Esophagus (tissue), 2 donors: ENCODE results near the gene PDE1A. TPM values are rescaled to one million over a fixed set of nuclear protein-coding genes. Genes with fewer than 3 reads are reported as not detected.

Experiments
- H3K27ac ChIP-seq, 2 donors: one replicate each; pipeline ENCODE4 v1.5.1; 2013; ENCODE audit warnings: low read depth in 2 of 2, mild to moderate bottlenecking in 2 of 2, inconsistent platforms in 1 of 2, low read length in 1 of 2, moderate library complexity in 1 of 2
- H3K27me3 ChIP-seq, 2 donors: one replicate each; pipeline ENCODE4 v1.6.1; 2013; ENCODE audit warnings: low read length in 2 of 2, control low read depth in 1 of 2, mild to moderate bottlenecking in 1 of 2; ENCODE audit not compliant: insufficient read depth in 2 of 2, control insufficient read depth in 1 of 2
- H3K36me3 ChIP-seq, 2 donors: one replicate each; pipeline ENCODE4 v1.6.1; 2013; ENCODE audit warnings: low read length in 1 of 2; ENCODE audit not compliant: control insufficient read depth in 2 of 2, insufficient read depth in 2 of 2
- H3K4me1 ChIP-seq, 2 donors: one replicate each; pipeline ENCODE4 v1.6.1; 2013; ENCODE audit warnings: low read length in 1 of 2; ENCODE audit not compliant: control insufficient read depth in 2 of 2, insufficient read depth in 2 of 2
- H3K4me3 ChIP-seq, 2 donors: one replicate each; pipeline ENCODE4 v1.5.1; 2013; ENCODE audit warnings: low read length in 2 of 2, mild to moderate bottlenecking in 2 of 2, low read depth in 1 of 2, moderate library complexity in 1 of 2
- H3K9me3 ChIP-seq, 2 donors: one replicate each; pipeline ENCODE4 v1.6.1; 2013; ENCODE audit warnings: mild to moderate bottlenecking in 2 of 2, low read depth in 1 of 2, low read length in 1 of 2, moderate library complexity in 1 of 2; ENCODE audit not compliant: control insufficient read depth in 2 of 2, insufficient read depth in 1 of 2
- WGBS, 2 donors: extraction: QIAGEN DNeasy Blood & Tissue Kit; methylation state at CpG; one replicate each; pipeline ENCODE4 v1.1.7; 2013; 5-methylcytosine and 5-hydroxymethylcytosine counted together
- polyA plus RNA-seq, 2 donors: library from polyadenylated mRNA; stranded (reverse); fragments of 200-250 nt; gene quantifications; one replicate each; pipeline ENCODE4 v1.2.3, GENCODE V29; 2013
- donor health status: healthy with polysubstance abuse.
- donor health status: Bipolar disorder and iron deficiency.

The PDE1A gene
- polyA plus RNA-seq, 2 donors, result 0.94 to 0.96 TPM

- peaks cover 0 to 3% of the 10 kb centered on the region in 2 donors for H3K9me3 ChIP-seq
- no peak overlapping the region for H3K4me3 ChIP-seq
These were observed 42.0 kb downstream of the PDE1A start for GRCh38 chr2:182384860-182385259.

GRCh38 chr2:182381225-182381624 is 45.6 kb downstream of the PDE1A start:
- Histone ChIP-seq H3K9me3 (peaks cover 0 to 6% of the 10 kb centered on the region in 2 donors), H3K4me1 (no peaks in the 10 kb centered on the region), H3K4me3 (no peak overlapping the region), H3K27ac (no peak overlapping the region), H3K36me3 (no peaks in the 10 kb centered on the region), H3K27me3 (no peaks in the 10 kb centered on the region)
- WGBS, 2 donors, result 62 to 66% methylated on average over 8 of the region's 8 CpGs

More at GRCh38 chr2:182384860-182385259, 42.0 kb downstream of the PDE1A start:
- no peak overlapping the region for H3K27ac ChIP-seq
- H3K36me3 ChIP-seq, result no peaks in the 10 kb centered on the region
- H3K27me3 ChIP-seq, result no peaks in the 10 kb centered on the region
- H3K4me1 ChIP-seq, result no peaks in the 10 kb centered on the region

GRCh38 chr2:182379241-182379640 is 47.6 kb downstream of the PDE1A start:
- no peak overlapping the region for H3K4me3 ChIP-seq
- H3K4me1 ChIP-seq, result no peaks in the 10 kb centered on the region
- no peak overlapping the region for H3K27ac ChIP-seq
- H3K36me3 ChIP-seq, result no peaks in the 10 kb centered on the region
- H3K9me3 ChIP-seq, result peaks cover 6% of the 10 kb centered on the region in 2 donors
- H3K27me3 ChIP-seq, result no peaks in the 10 kb centered on the region
- WGBS, 2 donors, result 7 to 10% methylated on average over 1 of the region's 1 CpG

- no peak overlapping the region for H3K4me3 ChIP-seq
- H3K27ac ChIP-seq, result no peak overlapping the region
- no peaks in the 10 kb centered on the region for H3K36me3 ChIP-seq
- 24 to 31% methylated on average over 2 of the region's 2 CpGs for WGBS, 2 donors
- no peaks in the 10 kb centered on the region for H3K27me3 ChIP-seq
- H3K9me3 ChIP-seq, result peaks cover 6% of the 10 kb centered on the region in 2 donors
- no peaks in the 10 kb centered on the region for H3K4me1 ChIP-seq
These were observed 48.1 kb downstream of the PDE1A start for GRCh38 chr2:182378759-182379158.

- Histone ChIP-seq H3K27me3 (no peaks in the 10 kb centered on the region), H3K36me3 (no peaks in the 10 kb centered on the region), H3K4me3 (no peak overlapping the region), H3K4me1 (no peaks in the 10 kb centered on the region), H3K27ac (no peak overlapping the region), H3K9me3 (peaks cover 6% of the 10 kb centered on the region in 2 donors)
- 48 to 51% methylated on average over 1 of the region's 1 CpG for WGBS, 2 donors
These were observed 49.4 kb downstream of the PDE1A start for GRCh38 chr2:182377467-182377866.

GRCh38 chr2:182375862-182376261 is 51.0 kb downstream of the PDE1A start:
- no peaks in the 10 kb centered on the region for H3K4me1 ChIP-seq
- H3K27ac ChIP-seq, result no peak overlapping the region
- H3K4me3 ChIP-seq, result no peak overlapping the region
- H3K27me3 ChIP-seq, result no peaks in the 10 kb centered on the region
- no peaks in the 10 kb centered on the region for H3K36me3 ChIP-seq
- WGBS, 2 donors, result 74% methylated on average over 1 of the region's 1 CpG
- peaks cover 6% of the 10 kb centered on the region in 2 donors for H3K9me3 ChIP-seq

- Histone ChIP-seq H3K4me1 (no peaks in the 10 kb centered on the region), H3K27me3 (no peaks in the 10 kb centered on the region)
- WGBS, 2 donors, result 17 to 23% methylated on average over 2 of the region's 2 CpGs
These were observed 54.2 kb downstream of the PDE1A start for GRCh38 chr2:182372661-182373060.

GRCh38 chr2:182368996-182369395 is 57.8 kb downstream of the PDE1A start:
- Histone ChIP-seq H3K4me3 (no peak overlapping the region), H3K4me1 (no peaks in the 10 kb centered on the region), H3K9me3 (no peaks in the 10 kb centered on the region), H3K27ac (no peak overlapping the region), H3K36me3 (no peaks in the 10 kb centered on the region), H3K27me3 (no peaks in the 10 kb centered on the region)
- WGBS, 2 donors, result 63 to 75% methylated on average over 3 of the region's 3 CpGs

More at GRCh38 chr2:182372661-182373060, 54.2 kb downstream of the PDE1A start:
- peaks cover 6% of the 10 kb centered on the region in 2 donors for H3K9me3 ChIP-seq
- H3K36me3 ChIP-seq, result no peaks in the 10 kb centered on the region
- H3K27ac ChIP-seq, result peak overlapping the region; percentile 67 to 68
- no peak overlapping the region for H3K4me3 ChIP-seq

- Histone ChIP-seq H3K4me3 (no peak overlapping the region), H3K27ac (no peak overlapping the region), H3K9me3 (no peaks in the 10 kb centered on the region), H3K27me3 (no peaks in the 10 kb centered on the region), H3K36me3 (no peaks in the 10 kb centered on the region), H3K4me1 (no peaks in the 10 kb centered on the region)
These were observed 58.4 kb downstream of the PDE1A start for GRCh38 chr2:182368446-182368845.

GRCh38 chr2:182367401-182367800 is 59.4 kb downstream of the PDE1A start:
- no peak overlapping the region for H3K4me3 ChIP-seq
- no peaks in the 10 kb centered on the region for H3K36me3 ChIP-seq
- H3K27ac ChIP-seq, result no peak overlapping the region
- H3K27me3 ChIP-seq, result no peaks in the 10 kb centered on the region
- H3K9me3 ChIP-seq, result no peaks in the 10 kb centered on the region
- no peaks in the 10 kb centered on the region for H3K4me1 ChIP-seq
- WGBS, 2 donors, result 78 to 88% methylated on average over 2 of the region's 2 CpGs
